ENCODE results near the gene TBX4.

GRCh38 chr17:61510237-61510636 is 58.0 kb downstream of the TBX4 start:
- TF ChIP-seq EHF (CRISPR knock-in tag; IDR thresholded peaks at IDR 0.05) = no peak
- no peak for TF ChIP-seq USF2 (IDR thresholded peaks at IDR 0.05)
- TF ChIP-seq, protein P1, sequence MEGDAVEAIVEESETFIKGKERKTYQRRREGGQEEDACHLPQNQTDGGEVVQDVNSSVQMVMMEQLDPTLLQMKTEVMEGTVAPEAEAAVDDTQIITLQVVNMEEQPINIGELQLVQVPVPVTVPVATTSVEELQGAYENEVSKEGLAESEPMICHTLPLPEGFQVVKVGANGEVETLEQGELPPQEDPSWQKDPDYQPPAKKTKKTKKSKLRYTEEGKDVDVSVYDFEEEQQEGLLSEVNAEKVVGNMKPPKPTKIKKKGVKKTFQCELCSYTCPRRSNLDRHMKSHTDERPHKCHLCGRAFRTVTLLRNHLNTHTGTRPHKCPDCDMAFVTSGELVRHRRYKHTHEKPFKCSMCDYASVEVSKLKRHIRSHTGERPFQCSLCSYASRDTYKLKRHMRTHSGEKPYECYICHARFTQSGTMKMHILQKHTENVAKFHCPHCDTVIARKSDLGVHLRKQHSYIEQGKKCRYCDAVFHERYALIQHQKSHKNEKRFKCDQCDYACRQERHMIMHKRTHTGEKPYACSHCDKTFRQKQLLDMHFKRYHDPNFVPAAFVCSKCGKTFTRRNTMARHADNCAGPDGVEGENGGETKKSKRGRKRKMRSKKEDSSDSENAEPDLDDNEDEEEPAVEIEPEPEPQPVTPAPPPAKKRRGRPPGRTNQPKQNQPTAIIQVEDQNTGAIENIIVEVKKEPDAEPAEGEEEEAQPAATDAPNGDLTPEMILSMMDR (IDR thresholded peaks at IDR 0.05) = no peak
- TF ChIP-seq POLR2A (IDR thresholded peaks at IDR 0.05; ENCODE audit: low read length) = no peak

All from A549 (cell line).